ENCODE results near the gene LYZL1.
"Not testable (repeated sequence)": the region's sequence is repeated elsewhere in the genome, so short reads cannot be mapped to it uniquely, and the experiment has no call there.

Gene LYZL1

GRCh38 chr10:29288906-29289305 lies at the start of gene LYZL1:
TSS of gene LYZL1 (plus strand) at chr10:29289070. CDS start at chr10:29291868, 2,798 bp downstream.
- not testable (repeated sequence) for DNase-seq

- peak in 1 of 14 donors; percentile 6 for DNase-seq
Measured at GRCh38 chr10:29239569-29240472, 49.0 kb upstream of the LYZL1 start.

GRCh38 chr10:29240986-29241660 lies 47.7 kb upstream of the LYZL1 start:
- peak in 9 of 14 donors; percentile 9 to 55 (median 23) for DNase-seq

GRCh38 chr10:29241925-29242324 lies 46.9 kb upstream of the LYZL1 start:
- DNase-seq: no peak

GRCh38 chr10:29243066-29243465 lies 45.8 kb upstream of the LYZL1 start:
- DNase-seq: no peak

- no peak for DNase-seq
Measured at GRCh38 chr10:29243750-29244149, 45.1 kb upstream of the LYZL1 start.

- no peak for DNase-seq
Measured at GRCh38 chr10:29244978-29245377, 43.9 kb upstream of the LYZL1 start.

- DNase-seq: peak in 12 of 14 donors; percentile 12 to 75 (median 56)
Measured at GRCh38 chr10:29245476-29245875, 43.4 kb upstream of the LYZL1 start.

- no peak for DNase-seq
Measured at GRCh38 chr10:29246449-29246848, 42.4 kb upstream of the LYZL1 start.

- DNase-seq: no peak
Measured at GRCh38 chr10:29248158-29248557, 40.7 kb upstream of the LYZL1 start.

- no peak for DNase-seq
Measured at GRCh38 chr10:29249018-29249417, 39.9 kb upstream of the LYZL1 start.

- DNase-seq: no peak
Measured at GRCh38 chr10:29250066-29250465, 38.8 kb upstream of the LYZL1 start.

GRCh38 chr10:29252811-29253689 lies 35.8 kb upstream of the LYZL1 start:
- DNase-seq: no peak

GRCh38 chr10:29253690-29254029 lies 35.2 kb upstream of the LYZL1 start:
- no peak for DNase-seq

GRCh38 chr10:29254123-29255046 lies 34.5 kb upstream of the LYZL1 start:
- DNase-seq: no peak

- DNase-seq: no peak
Measured at GRCh38 chr10:29255104-29255503, 33.8 kb upstream of the LYZL1 start.

- no peak for DNase-seq
Measured at GRCh38 chr10:29256019-29256418, 32.9 kb upstream of the LYZL1 start.

- no peak for DNase-seq
Measured at GRCh38 chr10:29256586-29256985, 32.3 kb upstream of the LYZL1 start.

GRCh38 chr10:29257106-29257783 lies 31.6 kb upstream of the LYZL1 start:
- DNase-seq: no peak

GRCh38 chr10:29257784-29258135 lies 31.1 kb upstream of the LYZL1 start:
- DNase-seq: no peak

- DNase-seq: no peak
Measured at GRCh38 chr10:29259498-29259897, 29.4 kb upstream of the LYZL1 start.

Measured in C1 segment of cervical spinal cord (tissue), 14 donors.